Measurements from ENCODE around the gene OR6B3. TPM values are rescaled to one million over a fixed set of nuclear protein-coding genes. Genes with fewer than 3 reads are reported as not detected.

The OR6B3 gene
- total and polyA plus RNA-seq, 2 of the 8 experiments (the other 6 are each of a cell fraction or from before 2014, with no cell fraction given), result not detected

DNA sequence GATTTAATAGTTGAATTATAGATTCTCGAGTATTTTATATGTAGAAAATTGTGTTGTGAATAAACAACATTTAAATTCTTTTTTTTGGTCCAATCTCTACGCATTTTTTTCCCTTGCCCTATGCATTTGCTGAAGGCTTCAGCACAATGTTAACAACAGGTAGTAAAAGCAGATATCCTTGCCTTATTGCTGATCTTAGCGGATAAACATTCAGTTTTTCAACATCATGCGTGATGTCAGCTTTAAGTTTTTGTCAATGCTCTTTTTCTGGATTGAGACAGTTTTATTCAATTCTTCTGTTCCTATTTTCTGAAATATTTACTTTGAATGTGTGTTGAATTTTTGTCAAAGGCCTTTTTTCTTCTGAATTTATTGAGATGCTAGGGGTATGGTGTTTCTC lies 11.6 kb upstream of the OR6B3 start:
- Histone ChIP-seq H3K18ac (ENCODE audit: extremely low read depth, low read length) (no peak overlapping the region), H3K56ac (replicated peaks; ENCODE audit: insufficient read length, low read depth, low read length) (no peak overlapping the region), H4K8ac (ENCODE audit: extremely low read depth, insufficient read depth, low read length) (no peak overlapping the region), H4K5ac (ENCODE audit: insufficient read length, low read depth, low read length) (no peak overlapping the region), H3K79me1 (ENCODE audit: low read depth, low read length) (no peaks in the 10 kb centered on the region), H3K36me3 (ENCODE audit: control insufficient read depth in 2 of 4, insufficient read depth in 4 of 4, low read length in 3 of 4) (no peaks in the 10 kb centered on the region), H3K4ac (replicated peaks; ENCODE audit: insufficient read length, low read depth, low read length) (no peak overlapping the region), H2BK5ac (ENCODE audit: low read depth, low read length) (no peak overlapping the region), H2BK12ac (ENCODE audit: low read depth, low read length) (no peak overlapping the region), H3K14ac (ENCODE audit: insufficient read length) (no peak overlapping the region), H2BK120ac (replicated peaks; ENCODE audit: low read depth, low read length) (no peak overlapping the region), H3K27ac (ENCODE audit: low read depth, low read length) (no peak overlapping the region), H2BK20ac (ENCODE audit: low read length) (no peak overlapping the region), H2BK15ac (ENCODE audit: low read length) (no peak overlapping the region), H4K91ac (replicated peaks; ENCODE audit: insufficient read length, low read length) (no peak overlapping the region), H3K23ac (ENCODE audit: insufficient read length) (no peak overlapping the region), H2AFZ (ENCODE audit: low read length) (no peak overlapping the region), H3K4me1 (replicated peaks in 1 of 4; ENCODE audit: control insufficient read depth in 3 of 4, insufficient read depth in 4 of 4, low read length in 3 of 4) (no peaks in the 10 kb centered on the region; a peak in 2 of 7 replicates), H3K79me2 (ENCODE audit: control insufficient read depth in 1 of 2, insufficient read depth in 2 of 2, low read length in 2 of 2) (no peaks in the 10 kb centered on the region), H3K4me3 (ENCODE audit: extremely low read depth in 1 of 4, insufficient read depth in 2 of 4, low read depth in 3 of 4, low read length in 4 of 4) (no peak overlapping the region), H3K9me3 (ENCODE audit: insufficient read depth in 2 of 2, low read depth in 1 of 2, low read length in 1 of 2) (no peaks in the 10 kb centered on the region), H2AK5ac (ENCODE audit: low read depth, low read length) (no peak overlapping the region), H3K23me2 (ENCODE audit: low read depth, low read length) (no peaks in the 10 kb centered on the region; the same call in 1 of the 2 replicates), H3K27me3 (replicated peaks in 1 of 4; ENCODE audit: control insufficient read depth in 3 of 4, extremely low read depth in 1 of 4, insufficient read depth in 3 of 4, low read length in 3 of 4) (no peaks in the 10 kb centered on the region), H3K9ac (replicated peaks in 1 of 4; ENCODE audit: extremely low read depth in 1 of 4, low read depth in 3 of 4, low read length in 3 of 4) (no peak overlapping the region), H3K4me2 (ENCODE audit: insufficient read depth in 1 of 2, low read depth in 2 of 2, low read length in 2 of 2) (no peak overlapping the region), H4K20me1 (replicated peaks in 1 of 2; ENCODE audit: control insufficient read depth in 1 of 2, insufficient read depth in 2 of 2, low read length in 2 of 2) (no peaks in the 10 kb centered on the region)
- ChIA-PET POLR2A (ENCODE audit: partially characterized antibody) (no interaction called here), CTCF (ENCODE audit: partially characterized antibody) (no interaction called here)
- DNase-seq (ENCODE audit: low read depth in 1 of 2, low spot score in 2 of 2), result no peak
- FAIRE-seq, result no peak
- WGBS, 2 experiments (ENCODE audit: extremely low coverage in 1 of 2, insufficient coverage in 1 of 2, insufficient read length in 1 of 2, insufficient replicate concordance in 2 of 2, low coverage in 1 of 2, low lambda C conversion rate in 2 of 2, missing lambda C conversion rate in 1 of 2), result 78% methylated on average over 4 of the region's 4 CpGs; no CpG with 5 or more reads in 1 of the 2 experiments
- TF ChIP-seq POU5F1 (IDR thresholded peaks at IDR 0.05; ENCODE audit: low read depth, low read length) (no peak), CTBP2 (IDR thresholded peaks at IDR 0.05; ENCODE audit: borderline replicate concordance, insufficient read depth, insufficient read length, low read length) (no peak), GABPA (IDR thresholded peaks at IDR 0.05; ENCODE audit: borderline replicate concordance, insufficient read depth, low read length) (no peak), SIRT6 (IDR thresholded peaks at IDR 0.05; ENCODE audit: low read length) (no peak), TEAD4 (IDR thresholded peaks at IDR 0.05; ENCODE audit: low read depth, low read length) (no peak), POLR2AphosphoS5 (IDR thresholded peaks at IDR 0.05; ENCODE audit: low read depth, low read length) (no peak), RBBP5 (IDR thresholded peaks at IDR 0.05; ENCODE audit: borderline replicate concordance, low read depth, low read length) (no peak), EP300 (IDR thresholded peaks at IDR 0.05; ENCODE audit: borderline replicate concordance in 1 of 2, low read depth in 2 of 2, low read length in 2 of 2) (no peak)
